GM19193 (cell line): ENCODE measurements around the gene PCLO.

Source experiments
- POLR2A ChIP-seq: IDR thresholded peaks from 4 replicates; pipeline ENCODE4 v1.6.1; 2011; ENCODE audit not compliant: insufficient read depth, insufficient read length; ENCODE audit errors: extremely low read depth

PCLO gene

DNA sequence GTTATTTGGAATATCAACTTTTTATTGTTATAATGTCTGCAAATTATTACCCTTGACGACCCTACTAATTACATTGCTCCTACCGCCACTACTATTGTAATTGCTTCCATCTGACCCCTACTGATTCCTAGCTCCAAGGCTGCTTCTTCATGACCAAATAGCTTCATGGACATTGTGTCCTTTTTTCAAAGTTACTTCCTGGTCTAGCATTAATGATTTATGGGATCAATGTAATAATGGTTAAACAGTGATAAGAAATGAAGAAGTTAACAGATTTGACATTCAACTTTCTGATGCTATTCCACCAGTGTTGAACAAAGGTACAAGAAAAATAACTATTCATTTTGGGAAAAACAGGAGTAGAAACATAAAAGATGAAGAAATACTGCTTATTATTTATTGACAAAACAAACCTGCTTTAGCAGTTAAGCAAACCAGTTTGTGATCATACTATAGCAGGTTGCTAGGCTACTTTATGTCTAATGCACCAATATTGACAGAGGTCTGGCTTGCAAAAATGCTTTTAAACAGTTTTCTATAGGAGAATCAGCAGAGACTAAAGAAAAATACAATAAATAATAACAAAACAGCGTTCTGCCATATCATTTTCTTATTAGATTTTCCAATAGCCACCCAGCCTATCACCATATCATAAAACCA is 125.8 kb downstream of the PCLO start:
- no peak for TF ChIP-seq POLR2A

DNA sequence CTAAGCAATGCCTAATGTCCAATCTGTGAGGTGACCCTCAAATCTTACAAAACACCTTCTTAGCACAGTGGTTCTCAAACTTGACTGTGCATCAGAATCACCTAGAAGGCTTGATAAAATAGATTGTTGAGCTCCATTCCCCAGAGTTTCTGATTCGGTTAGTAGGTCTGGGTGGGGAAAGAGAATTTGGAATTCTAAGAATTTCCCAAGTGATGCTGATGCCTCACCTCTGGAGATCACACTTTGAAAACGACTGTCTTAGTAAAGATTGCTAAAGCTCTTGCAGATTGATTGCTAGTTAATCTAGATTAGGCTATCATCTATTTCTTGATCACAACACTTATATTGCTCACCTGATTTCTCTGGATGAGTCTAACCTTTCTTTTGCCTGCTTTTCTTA is 126.6 kb downstream of the PCLO start:
- no peak for TF ChIP-seq POLR2A

DNA sequence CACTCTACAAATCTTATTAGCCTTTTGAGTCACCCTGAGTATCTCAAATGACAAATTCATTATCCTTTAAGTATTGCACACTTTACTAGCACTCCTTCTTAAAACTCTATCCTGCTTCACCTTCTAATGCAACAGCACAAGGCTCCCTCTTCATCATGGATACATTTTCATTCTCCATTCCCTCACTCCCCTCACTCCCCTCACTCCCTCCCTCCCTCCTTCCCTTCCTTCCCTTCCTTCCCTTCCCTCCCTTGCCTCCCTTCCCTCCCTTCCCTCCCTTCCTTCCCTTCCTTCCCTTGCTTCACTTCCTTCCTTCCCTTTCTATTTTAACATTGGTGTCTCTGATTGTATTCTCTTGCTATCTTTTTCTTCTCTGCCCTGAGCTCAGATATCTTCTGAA is 130.5 kb downstream of the PCLO start:
- TF ChIP-seq POLR2A, result no peak

DNA sequence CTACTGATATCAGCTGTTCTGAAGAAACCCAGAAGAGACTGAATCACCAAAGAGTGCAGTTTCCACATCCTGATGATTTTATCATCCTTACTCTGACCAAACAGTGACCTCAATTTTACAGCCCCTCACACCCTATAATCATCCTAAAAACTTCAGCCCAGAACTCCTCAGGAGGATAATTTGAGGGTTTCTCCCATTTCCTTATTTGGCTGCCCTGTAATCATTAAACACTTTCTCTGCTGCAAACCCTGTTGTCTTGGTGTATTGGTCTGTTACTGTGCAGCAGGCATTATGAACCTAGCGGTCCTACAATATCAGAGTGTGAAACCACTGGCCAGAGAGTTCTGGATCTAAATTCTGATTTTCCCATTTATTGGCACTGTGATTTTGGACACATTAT is 141.7 kb downstream of the PCLO start:
- TF ChIP-seq POLR2A, result no peak

DNA sequence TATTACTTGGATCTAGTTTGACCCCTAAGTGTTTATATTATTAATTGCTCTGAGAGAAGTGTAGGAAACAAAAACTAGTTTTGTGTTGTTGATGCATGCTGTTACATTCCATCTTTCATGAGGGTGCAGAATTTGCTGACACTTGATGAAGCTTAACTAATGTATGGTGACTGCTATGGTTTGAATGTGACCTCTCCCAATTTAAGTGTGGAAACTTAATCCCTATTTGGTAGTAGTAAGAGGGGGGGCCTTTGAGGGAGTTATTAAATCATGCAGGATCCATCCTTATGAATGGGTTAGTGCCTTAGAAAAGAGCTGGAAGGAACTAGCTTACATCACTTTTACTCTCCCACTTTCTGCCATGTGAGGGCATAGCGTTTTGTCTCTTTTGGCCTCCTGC is 142.5 kb downstream of the PCLO start:
- no peak for TF ChIP-seq POLR2A

DNA sequence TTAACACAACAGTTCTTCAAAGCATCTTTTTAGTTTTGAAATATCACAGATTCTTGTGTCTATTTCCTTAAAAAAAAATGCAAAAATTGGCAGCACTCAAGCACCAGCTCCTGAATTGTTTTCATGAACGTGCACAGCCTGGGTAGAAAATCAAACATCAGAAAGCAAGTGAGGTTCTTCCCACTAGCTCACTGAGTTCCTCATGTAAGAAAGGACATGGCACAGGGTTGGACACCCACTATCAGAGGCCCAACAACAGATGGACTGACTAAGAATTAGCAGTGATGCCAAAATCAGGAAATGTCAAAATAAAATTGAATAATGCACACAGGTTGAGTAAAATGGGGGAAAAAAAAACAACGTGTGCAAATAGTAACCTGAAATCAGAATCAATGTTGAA is 146.8 kb downstream of the PCLO start:
- TF ChIP-seq POLR2A, result no peak

DNA sequence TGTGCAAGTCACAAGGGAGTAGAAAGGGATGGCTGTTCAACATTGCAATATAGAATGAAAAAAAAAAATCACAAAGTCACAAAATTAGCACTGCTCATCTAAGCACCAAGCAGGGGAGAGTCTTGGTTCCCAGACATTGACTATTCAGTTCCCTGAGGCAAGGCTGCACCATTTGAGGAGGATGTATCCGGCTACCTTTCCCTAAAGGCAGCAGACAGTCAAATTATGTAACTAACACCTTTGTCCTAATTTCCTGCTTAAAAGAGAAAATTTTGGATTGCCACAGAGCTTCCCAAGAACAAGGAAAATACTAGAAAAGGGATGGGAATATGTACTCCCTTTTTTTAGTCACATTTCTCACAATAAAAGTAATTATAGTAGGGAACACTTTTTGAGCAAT is 148.1 kb downstream of the PCLO start:
- TF ChIP-seq POLR2A, result no peak

DNA sequence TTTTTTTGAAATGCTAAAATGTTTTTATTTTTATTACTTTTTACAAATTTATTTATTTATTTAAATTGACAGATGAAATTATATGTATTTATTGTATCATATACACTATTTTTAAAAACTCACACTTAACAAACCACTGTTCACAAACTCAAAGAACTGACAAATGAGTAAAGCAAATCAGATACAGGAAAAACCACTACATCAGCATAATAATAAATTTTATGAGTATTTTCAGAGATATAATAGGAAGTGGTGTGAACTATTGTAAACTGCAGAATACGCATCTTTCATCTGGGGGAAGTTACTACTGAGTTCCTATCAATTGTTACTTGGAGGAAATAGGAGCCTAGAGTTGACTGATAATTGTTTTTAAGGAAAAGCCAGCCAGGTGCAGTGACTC is 150.7 kb downstream of the PCLO start:
- no peak for TF ChIP-seq POLR2A

DNA sequence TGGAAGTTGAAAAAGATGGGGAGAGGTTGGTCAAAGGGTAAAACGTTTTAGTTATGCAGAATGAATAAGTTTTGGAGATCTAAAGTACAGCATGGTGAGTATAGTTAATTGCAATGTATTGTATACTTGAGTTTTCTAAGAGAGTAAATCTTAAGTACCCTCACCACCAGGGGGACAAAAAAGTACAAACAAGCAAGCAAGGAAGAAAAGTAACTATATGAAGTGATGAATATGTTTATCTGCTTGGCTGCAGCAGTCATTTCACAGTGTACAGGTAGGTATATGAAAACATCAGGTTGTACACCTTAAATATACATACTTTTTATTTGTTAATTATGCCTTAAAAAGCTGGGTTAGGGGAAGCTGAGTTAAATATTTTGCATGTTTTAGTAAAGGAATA is 157.3 kb downstream of the PCLO start:
- TF ChIP-seq POLR2A, result no peak

DNA sequence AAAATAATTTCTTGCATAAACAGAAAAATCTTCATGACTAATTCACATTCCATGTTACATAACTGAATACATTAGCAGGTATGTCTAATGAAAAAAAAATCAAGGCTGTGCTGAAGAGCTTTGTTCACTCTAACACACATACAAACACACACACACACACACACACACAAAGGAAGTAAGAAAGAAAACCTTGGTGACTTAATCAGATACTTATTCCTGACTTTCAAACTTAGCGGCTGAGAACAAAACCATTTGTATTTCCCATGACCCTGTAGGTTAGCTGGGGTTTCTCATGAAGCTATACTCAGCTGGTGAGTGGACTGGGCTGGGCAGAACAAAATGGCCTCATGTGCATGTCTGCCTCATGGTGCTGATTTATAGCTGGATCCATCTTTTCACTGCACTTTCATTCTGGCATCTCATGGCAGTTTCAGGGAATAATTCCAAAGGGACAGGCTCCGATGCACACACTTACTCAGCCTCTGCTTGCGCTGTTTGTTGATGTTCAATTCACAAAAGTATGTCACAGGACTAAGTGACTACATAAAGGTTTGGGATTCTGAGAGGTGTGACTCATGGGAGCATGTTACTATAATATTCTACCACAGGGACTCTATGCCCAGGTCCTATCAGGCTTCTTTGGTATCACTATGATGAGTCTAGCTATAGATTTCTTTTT is 161.2 kb downstream of the PCLO start:
- no peak for TF ChIP-seq POLR2A

DNA sequence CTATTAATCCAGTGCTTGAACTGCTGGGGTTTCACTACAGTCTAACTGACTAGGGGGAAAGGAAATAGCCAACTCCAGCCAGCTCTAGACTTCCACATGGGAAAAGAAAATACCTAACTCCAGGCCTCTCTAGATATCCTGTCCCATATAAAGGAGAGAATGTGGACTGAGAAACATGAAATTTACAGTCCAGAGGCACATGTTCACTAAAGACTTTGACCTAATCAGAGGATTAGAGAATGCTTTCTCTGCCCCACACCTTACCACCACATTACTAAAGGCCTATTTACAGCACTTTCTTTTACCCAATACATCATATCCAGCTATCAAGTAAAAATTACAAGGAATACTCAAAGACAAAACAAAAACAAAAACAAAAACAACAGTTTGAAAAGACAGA is 164.2 kb downstream of the PCLO start:
- TF ChIP-seq POLR2A, result no peak

DNA sequence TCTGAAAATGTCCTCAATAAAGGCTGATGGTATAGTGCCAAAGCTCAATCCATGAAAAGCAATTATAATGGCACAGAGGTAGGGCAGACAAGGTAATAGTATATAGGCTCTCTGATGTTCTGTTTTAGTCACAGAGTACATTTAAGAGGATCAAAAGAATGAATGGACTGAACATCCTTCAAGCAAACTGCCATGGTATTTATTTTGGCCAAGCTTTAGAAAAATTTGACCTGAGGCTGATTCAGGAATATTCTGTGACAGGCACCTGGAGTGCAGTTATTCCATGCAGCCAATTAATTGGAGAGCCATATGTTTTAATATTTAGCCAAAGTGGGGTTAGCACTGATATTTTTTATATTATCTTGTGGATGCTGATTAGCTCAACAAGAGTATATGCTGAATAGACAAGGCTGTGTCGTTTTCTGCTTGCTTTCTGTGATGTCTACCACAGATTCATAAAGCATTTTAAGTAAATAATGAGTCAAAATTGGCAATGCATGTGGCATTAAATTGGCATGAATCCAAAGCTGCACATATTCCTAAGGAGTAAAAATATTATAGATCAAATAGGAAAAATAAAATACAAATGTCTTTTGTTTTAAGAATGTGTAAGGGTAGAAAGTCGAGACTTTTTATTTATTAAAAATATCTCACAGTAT is 177.4 kb downstream of the PCLO start:
- TF ChIP-seq POLR2A, result no peak

DNA sequence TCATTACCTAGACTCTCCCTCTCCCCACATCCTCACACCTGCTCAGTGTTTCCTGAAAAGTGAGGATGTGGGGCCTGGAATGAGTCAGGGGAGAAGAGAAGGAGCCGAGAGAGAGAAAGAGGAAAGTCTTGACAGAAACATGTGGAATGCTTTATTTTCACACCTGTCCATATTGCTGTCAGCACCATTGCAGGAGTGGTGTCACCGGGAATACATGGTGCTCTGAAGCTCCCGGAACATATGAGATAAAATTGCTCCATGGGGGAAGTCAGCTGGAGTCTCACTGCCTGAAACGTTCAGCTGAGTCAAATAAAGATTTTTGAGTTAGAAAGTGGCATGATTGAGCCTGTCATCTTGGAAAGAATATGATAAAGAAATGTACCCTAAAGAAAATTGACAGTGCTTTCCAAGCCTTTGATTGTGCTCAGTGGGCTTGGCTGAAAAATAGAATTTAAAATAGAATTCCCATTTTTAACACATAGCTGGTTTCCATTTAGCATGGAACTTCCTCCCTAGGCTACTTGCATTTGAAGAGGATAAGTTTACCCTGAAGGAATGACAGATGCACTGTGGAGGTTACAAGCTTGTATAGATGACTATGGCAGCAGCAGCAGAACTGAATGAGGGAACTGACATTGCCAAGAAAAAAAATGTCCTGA is 182.4 kb downstream of the PCLO start:
- TF ChIP-seq POLR2A, result no peak

DNA sequence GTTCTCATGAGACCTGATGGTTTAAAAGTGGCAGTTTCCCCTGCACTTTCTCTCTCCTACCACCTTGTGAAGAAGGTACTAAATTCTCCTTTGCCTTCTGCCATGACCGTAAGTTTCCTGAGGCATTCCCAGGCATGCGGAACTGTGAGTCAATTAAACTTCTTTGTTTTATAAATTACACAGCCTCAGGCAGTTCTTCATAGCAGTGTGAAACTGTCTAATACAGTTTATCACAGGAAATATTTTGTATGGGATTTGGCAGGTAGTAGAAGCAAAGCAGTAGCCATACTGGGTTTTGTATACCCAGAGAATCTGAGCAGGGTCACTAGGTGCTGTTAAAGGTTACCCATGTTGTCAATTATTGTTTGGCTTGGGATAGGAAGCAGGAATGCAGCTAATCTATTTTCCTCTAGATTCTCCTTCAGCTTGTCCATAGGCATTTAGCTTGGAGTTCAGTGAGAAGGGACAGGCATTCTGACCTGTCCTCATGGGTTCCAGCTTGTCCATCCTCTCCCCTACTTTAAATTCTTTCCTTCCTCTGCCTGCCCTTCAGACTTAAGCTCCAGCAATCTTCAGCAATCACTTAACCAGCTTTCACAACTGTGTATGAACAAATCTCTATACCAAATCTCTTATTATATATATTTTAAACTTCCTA is 186.7 kb downstream of the PCLO start:
- TF ChIP-seq POLR2A, result no peak

DNA sequence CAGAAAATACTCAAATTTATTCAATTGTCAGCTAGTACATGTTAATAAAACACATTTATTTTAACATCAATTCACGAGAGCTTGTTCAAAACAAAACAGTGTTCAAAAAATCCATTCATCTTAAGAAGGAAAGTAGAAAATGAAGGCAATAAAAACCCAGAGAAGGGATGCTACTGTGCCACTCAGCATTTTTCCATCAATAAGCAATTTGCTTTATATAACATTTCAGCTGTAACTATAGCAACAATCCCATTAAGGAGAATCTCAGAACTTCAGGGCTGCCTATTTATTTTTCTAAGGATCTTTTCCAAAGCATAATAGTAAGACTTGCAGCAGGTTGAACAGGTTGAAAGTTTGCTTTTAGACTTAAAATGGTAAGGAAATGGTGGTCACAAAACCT is 190.5 kb downstream of the PCLO start:
- no peak for TF ChIP-seq POLR2A
